Pancreas (tissue), 10 donors: ENCODE measurements around the gene MUSK. TPM values are rescaled to one million over a fixed set of nuclear protein-coding genes. Genes with fewer than 3 reads are reported as not detected.

ENCODE experiments used
- ATAC-seq, 4 donors: fragments of 200-7000 bp; cut with Tn5 transposase; one replicate each; pipeline versions ENCODE4 v1.8.0 to v1.9.1; 2020; ENCODE audit warnings: mild to moderate bottlenecking in 4 of 4, moderate library complexity in 4 of 4
- DNase-seq, 6 donors: peaks; one replicate each; pipeline ENCODE4 v3.0.0-alpha.2; 2020
- FAIRE-seq: peaks from 2 replicates; lab custom pipeline; 2012; peaks lifted over from hg19 to GRCh38; lab: Jason Lieb, UNC
- H3K27ac ChIP-seq, 4 donors: fragments of 200-600 bp; sonication (generic); 1 replicate in 3 of 4; 2 replicates in 1 of 4; pipeline versions ENCODE4 v1.5.0 to v1.8.0; 2020
- H3K27me3 ChIP-seq, 4 donors: fragments of 200-600 bp; one replicate each; pipeline ENCODE4 v1.8.0; 2021
- H3K36me3 ChIP-seq, 3 donors: fragments of 200-600 bp; sonication (generic) in 1 of 3; one replicate each; pipeline versions ENCODE4 v1.5.0 to v1.8.0; 2020 to 2021
- H3K4me1 ChIP-seq, 3 donors: fragments of 200-600 bp; one replicate each; pipeline ENCODE4 v1.8.0; 2021
- H3K4me3 ChIP-seq, 4 donors: fragments of 200-600 bp; sonication (generic) in 2 of 4; one replicate each; pipeline versions ENCODE4 v1.5.0 to v1.8.0; 2020 to 2021
- H3K9me3 ChIP-seq, 4 donors: fragments of 200-600 bp; one replicate each; pipeline ENCODE4 v1.8.0; 2021
- WGBS, 2 donors: extraction: QIAGEN DNeasy Blood & Tissue Kit; methylation state at CpG; one replicate each; pipeline ENCODE4 v1.1.7; 2013; 5-methylcytosine and 5-hydroxymethylcytosine counted together
- intact Hi-C, 3 donors: fragments of 100-400 bp; cut with DNase I; formaldehyde crosslinking; loops; one replicate each; pipeline versions ENCODE4 v1.11.1 to v1.14.2; 2022
- polyA plus RNA-seq, 2 donors: library from polyadenylated mRNA; stranded (reverse); fragments of 200-250 nt; gene quantifications; one replicate each; pipeline ENCODE4 v1.2.3, GENCODE V29; 2013
- total RNA-seq, 6 donors: library from RNA; stranded (reverse); fragmentation: NEBNext Ultra II Directional in 4 of 6; extraction: Animal tissue kit (Norgen Biotek cat#: 25700) in 4 of 6; gene quantifications; one replicate each; pipeline versions ENCODE4 v1.2.1 to v1.2.4, GENCODE V29; 2021 to 2023
- TF ChIP-seq, protein P1 (sequence below), 4 donors: fragments of 200-600 bp; sonication (generic) in 3 of 4; IDR thresholded peaks; one replicate each; pipeline versions ENCODE4 v1.5.0 to v1.8.0; 2021; ENCODE audit warnings: antibody characterized with exemption in 4 of 4
- donor health status: healthy with polysubstance abuse.
- donor health status: DM: no; HTN: no; CAD: no; lungs with moderate emphysema.
- donor health status: DM: no; HTN: no; CAD: no.
- donor health status: control.
- donor health status: control.
- donor health status: Bipolar disorder and iron deficiency.
- donor health status: DM: yes; HTN: yes; CAD: no.
- donor health status: DM: no; HTN: no; CAD: no.
- donor health status: DM: no; HTN: no; CAD: no.
- donor health status: DM: yes; HTN: yes; CAD: no.

The MUSK gene
- total and polyA plus RNA-seq, 8 donors: 0.06 to 0.39 (median 0.16) TPM; not detected in 4

DNA sequence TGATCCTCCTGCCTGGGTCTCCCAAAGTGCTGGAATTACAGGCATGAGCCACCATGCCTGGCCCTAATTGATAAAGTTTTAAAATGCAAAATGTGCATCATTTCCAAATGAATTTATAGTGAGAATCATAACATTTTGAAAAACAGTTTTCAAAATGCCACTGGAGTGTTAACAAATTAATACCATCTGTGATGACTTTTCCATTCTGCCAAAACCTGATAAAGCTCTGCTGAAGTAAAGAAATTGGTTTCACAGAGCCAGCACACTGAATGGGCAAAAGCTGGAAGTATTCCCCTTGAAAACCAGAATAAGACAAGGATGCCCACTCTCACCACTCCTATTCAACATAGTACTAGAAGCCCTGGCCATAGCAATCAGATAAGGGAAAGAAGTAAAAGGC lies 89.6 kb downstream of the MUSK start:
- Histone ChIP-seq H3K4me1 (no peaks in the 10 kb centered on the region), H3K36me3 (no peaks in the 10 kb centered on the region), H3K4me3 (no peak overlapping the region), H3K27me3 (no peaks in the 10 kb centered on the region), H3K27ac (no peak overlapping the region), H3K9me3 (no peaks in the 10 kb centered on the region)
- TF ChIP-seq, protein P1, sequence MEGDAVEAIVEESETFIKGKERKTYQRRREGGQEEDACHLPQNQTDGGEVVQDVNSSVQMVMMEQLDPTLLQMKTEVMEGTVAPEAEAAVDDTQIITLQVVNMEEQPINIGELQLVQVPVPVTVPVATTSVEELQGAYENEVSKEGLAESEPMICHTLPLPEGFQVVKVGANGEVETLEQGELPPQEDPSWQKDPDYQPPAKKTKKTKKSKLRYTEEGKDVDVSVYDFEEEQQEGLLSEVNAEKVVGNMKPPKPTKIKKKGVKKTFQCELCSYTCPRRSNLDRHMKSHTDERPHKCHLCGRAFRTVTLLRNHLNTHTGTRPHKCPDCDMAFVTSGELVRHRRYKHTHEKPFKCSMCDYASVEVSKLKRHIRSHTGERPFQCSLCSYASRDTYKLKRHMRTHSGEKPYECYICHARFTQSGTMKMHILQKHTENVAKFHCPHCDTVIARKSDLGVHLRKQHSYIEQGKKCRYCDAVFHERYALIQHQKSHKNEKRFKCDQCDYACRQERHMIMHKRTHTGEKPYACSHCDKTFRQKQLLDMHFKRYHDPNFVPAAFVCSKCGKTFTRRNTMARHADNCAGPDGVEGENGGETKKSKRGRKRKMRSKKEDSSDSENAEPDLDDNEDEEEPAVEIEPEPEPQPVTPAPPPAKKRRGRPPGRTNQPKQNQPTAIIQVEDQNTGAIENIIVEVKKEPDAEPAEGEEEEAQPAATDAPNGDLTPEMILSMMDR (IDR thresholded peaks at IDR 0.05): no peak
- intact Hi-C loops: no loop called here
- DNase-seq: no peak
- FAIRE-seq: no peak
- ATAC-seq: no peak

DNA sequence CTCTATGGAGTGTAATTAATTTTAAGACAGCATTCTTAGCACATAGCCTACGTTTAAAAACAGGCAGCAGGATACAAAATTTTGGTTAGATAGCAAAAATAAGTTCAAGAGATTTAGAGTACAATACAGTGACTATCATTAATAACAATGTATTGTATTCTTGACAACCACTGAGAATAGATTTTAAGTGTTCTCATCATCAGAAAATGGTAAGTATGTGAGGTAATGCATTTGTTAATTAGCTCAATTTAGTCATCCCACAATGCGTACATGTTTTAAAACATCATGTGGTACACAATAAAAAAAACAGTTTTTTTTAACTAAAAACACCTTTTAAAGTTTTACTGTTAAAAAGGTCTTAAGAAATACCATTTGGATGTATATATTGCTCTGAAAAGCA lies 94.2 kb downstream of the MUSK start:
- FAIRE-seq: no peak
- WGBS, 2 donors: 54 to 71% methylated on average over 2 of the region's 2 CpGs

DNA sequence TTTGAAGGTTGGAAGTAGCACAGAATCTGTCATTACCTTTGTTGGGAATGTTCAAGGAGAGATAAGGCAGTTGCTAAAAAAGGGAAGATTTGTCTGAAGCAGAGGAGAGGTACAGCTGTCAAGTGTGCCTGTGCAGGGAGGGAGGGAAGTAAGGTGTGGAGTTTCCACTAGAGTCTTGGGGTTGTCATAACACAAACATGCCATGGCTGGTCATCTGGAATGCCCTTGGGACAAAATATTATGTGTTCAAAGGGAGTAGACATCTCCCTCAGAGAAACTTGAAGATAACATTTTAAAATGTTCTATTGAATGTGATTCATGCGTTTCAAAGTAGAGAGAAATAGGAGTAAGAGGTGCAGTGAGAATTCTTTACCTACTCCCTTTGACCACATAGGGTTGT lies 95.0 kb downstream of the MUSK start:
- FAIRE-seq: no peak
- no peak for ATAC-seq
- Histone ChIP-seq H3K27me3 (no peaks in the 10 kb centered on the region), H3K4me1 (no peaks in the 10 kb centered on the region), H3K27ac (no peak overlapping the region), H3K9me3 (no peaks in the 10 kb centered on the region), H3K4me3 (no peak overlapping the region), H3K36me3 (no peaks in the 10 kb centered on the region)
- no peak for DNase-seq
- WGBS, 2 donors: 75 to 94% methylated on average over 1 of the region's 1 CpG
- intact Hi-C loops: no loop called here
- TF ChIP-seq, protein P1 (IDR thresholded peaks at IDR 0.05): no peak

More for the DNA sequence above, 94.2 kb downstream of the MUSK start:
- ATAC-seq (no peak), DNase-seq (no peak)
- Histone ChIP-seq H3K27ac (no peak overlapping the region), H3K27me3 (no peaks in the 10 kb centered on the region), H3K36me3 (no peaks in the 10 kb centered on the region), H3K9me3 (no peaks in the 10 kb centered on the region), H3K4me3 (no peak overlapping the region), H3K4me1 (no peaks in the 10 kb centered on the region)
- TF ChIP-seq, protein P1 (IDR thresholded peaks at IDR 0.05): no peak
- intact Hi-C loops: no loop called here

DNA sequence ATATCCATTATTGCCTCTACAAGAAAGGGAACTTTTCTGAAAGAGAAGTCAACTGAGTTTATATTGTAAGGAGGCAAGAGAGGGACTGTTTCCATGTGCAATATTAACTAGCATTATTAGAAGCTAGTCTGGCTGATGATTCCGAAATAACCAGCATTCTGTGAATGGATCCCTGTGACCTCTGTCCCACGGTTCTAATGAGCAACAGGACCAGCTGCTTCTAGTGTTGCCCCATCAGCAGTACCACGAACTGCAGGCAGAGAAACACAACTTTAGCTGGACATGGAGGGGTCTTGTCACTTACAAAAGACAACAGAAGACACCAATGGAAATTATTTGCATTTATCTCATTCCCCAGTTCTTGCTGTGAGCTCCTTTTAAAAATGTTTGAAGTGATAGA lies 95.4 kb downstream of the MUSK start:
- Histone ChIP-seq H3K4me1 (no peaks in the 10 kb centered on the region), H3K27ac (no peak overlapping the region), H3K9me3 (no peaks in the 10 kb centered on the region), H3K4me3 (no peak overlapping the region), H3K36me3 (no peaks in the 10 kb centered on the region), H3K27me3 (no peaks in the 10 kb centered on the region)
- intact Hi-C loops: no loop called here
- no peak for ATAC-seq
- no peak for FAIRE-seq
- TF ChIP-seq, protein P1 (IDR thresholded peaks at IDR 0.05): no peak
- no peak for DNase-seq
- 56 to 74% methylated on average over 3 of the region's 3 CpGs for WGBS, 2 donors

DNA sequence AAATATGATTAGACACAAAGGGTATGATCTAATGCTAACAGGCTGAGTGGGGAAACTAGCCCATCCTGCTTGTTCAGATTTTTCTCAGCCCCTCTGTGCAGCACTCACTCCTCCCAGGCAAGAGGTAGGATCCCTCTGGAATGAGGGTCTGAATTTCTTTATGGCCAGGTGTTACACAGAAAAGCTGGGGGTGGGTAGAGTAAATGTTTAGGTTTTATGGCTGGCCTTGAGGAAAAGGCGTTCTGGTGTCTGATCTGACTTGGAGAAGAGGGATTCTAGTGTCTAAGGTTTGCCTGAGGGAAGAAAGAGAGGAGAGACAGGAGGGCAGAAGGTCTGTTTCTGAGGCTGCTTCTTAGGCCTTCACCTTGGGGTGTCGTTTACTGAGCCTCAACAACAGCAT lies 97.3 kb downstream of the MUSK start:
- intact Hi-C loops: no loop called here
- FAIRE-seq: no peak
- 74 to 75% methylated on average over 2 of the region's 2 CpGs for WGBS, 2 donors
- no peaks in the 10 kb centered on the region for H3K9me3 ChIP-seq
- no peak overlapping the region for H3K27ac ChIP-seq
- no peak for ATAC-seq
- TF ChIP-seq, protein P1 (IDR thresholded peaks at IDR 0.05): no peak
- no peaks in the 10 kb centered on the region for H3K36me3 ChIP-seq
- H3K4me3 ChIP-seq: no peak overlapping the region
- no peak for DNase-seq
- no peaks in the 10 kb centered on the region for H3K4me1 ChIP-seq
- H3K27me3 ChIP-seq: no peaks in the 10 kb centered on the region
